Natural killer cell (primary cell): ENCODE results near the gene ANKRD44. TPM values are rescaled to one million over a fixed set of nuclear protein-coding genes. Genes with fewer than 3 reads are reported as not detected.

ENCODE experiments used
- ATAC-seq, 3 donors: fragments of 150-1000 bp in 2 of 3; fragments of 200-7000 bp in 1 of 3; cut with Tn5 transposase; 1 replicate in 1 of 3; 2 replicates in 2 of 3; pipeline ENCODE4 v1.10.0; 2021; ENCODE audit warnings: mild to moderate bottlenecking in 2 of 3, moderate library complexity in 2 of 3
- DNase-seq, 2 donors: peaks; one replicate each; pipeline versions ENCODE4 v3.0.0 to v3.0.0-alpha.2; 2013 to 2021; ENCODE audit warnings: mixed read lengths in 1 of 2
- H3K27ac ChIP-seq: one replicate; pipeline ENCODE4 v1.5.1; 2013; ENCODE audit warnings: mild to moderate bottlenecking, low read length
- H3K27me3 ChIP-seq: one replicate; pipeline ENCODE4 v1.6.1; 2013; ENCODE audit warnings: low read length; ENCODE audit not compliant: control insufficient read depth, insufficient read depth
- H3K36me3 ChIP-seq: one replicate; pipeline ENCODE4 v1.6.1; 2013; ENCODE audit warnings: low read length; ENCODE audit not compliant: control insufficient read depth, insufficient read depth
- H3K4me1 ChIP-seq: one replicate; pipeline ENCODE4 v1.6.1; 2013; ENCODE audit warnings: low read length; ENCODE audit not compliant: control insufficient read depth, insufficient read depth
- H3K4me3 ChIP-seq: one replicate; pipeline ENCODE4 v1.5.1; 2013; ENCODE audit warnings: low read length
- H3K9me3 ChIP-seq: one replicate; pipeline ENCODE4 v1.6.1; 2013; ENCODE audit warnings: low read length; ENCODE audit not compliant: control insufficient read depth, insufficient read depth
- H3K27ac Mint-ChIP-seq, 2 donors: one replicate each; pipeline ENCODE4 v1.8.0; 2022; ENCODE audit warnings: mild to moderate bottlenecking in 2 of 2, mixed read lengths in 2 of 2, moderate library complexity in 1 of 2
- H3K27me3 Mint-ChIP-seq, 2 donors: one replicate each; pipeline ENCODE4 v1.8.0; 2022; ENCODE audit warnings: low read depth in 2 of 2, mixed read lengths in 2 of 2
- H3K36me3 Mint-ChIP-seq: one replicate; pipeline ENCODE4 v1.8.0; 2022; ENCODE audit warnings: mixed read lengths
- H3K4me1 Mint-ChIP-seq, 2 donors: one replicate each; pipeline ENCODE4 v1.8.0; 2022; ENCODE audit warnings: mixed read lengths in 2 of 2
- H3K4me3 Mint-ChIP-seq: one replicate; pipeline ENCODE4 v1.8.0; 2022; ENCODE audit warnings: mild to moderate bottlenecking, moderate library complexity, mixed read lengths
- H3K9me3 Mint-ChIP-seq, 2 donors: one replicate each; pipeline ENCODE4 v1.8.0; 2022; ENCODE audit warnings: mixed read lengths in 2 of 2
- CTCF ChIP-seq: fragments of 200-600 bp; IDR thresholded peaks from one replicate; pipeline ENCODE4 v1.8.0; 2022; ENCODE audit warnings: antibody characterized with exemption
- WGBS: methylation state at CpG from one replicate; pipeline ENCODE4 v1.1.7; 2013; ENCODE audit warnings: missing lambda C conversion rate; ENCODE audit not compliant: insufficient coverage; 5-methylcytosine and 5-hydroxymethylcytosine counted together
- intact Hi-C: fragments of 100-400 bp; cut with micrococcal nuclease; formaldehyde crosslinking; loops from one replicate; pipeline ENCODE4 v1.14.2; 2022
- total RNA-seq, 4 donors: library from RNA; stranded (reverse); fragments of 120-200 nt in 1 of 4; gene quantifications; one replicate each; pipeline versions ENCODE4 v1.2.3 to v1.2.4, GENCODE V29; 2013 to 2022

ANKRD44 gene
- total RNA-seq, 3 donors from 2014 or later (not counting 1 experiment from before 2014, with no cell fraction given): 252 to 376 (median 311) TPM

- WGBS: 98% methylated on average over 7 of the region's 7 CpGs
- Histone ChIP-seq H3K27me3 (no peaks in the 10 kb centered on the region), H3K9me3 (peaks cover 2% of the 10 kb centered on the region), H3K27ac (no peak overlapping the region), H3K36me3 (peaks cover 38% of the 10 kb centered on the region), H3K4me3 (no peak overlapping the region), H3K4me1 (peaks cover 19% of the 10 kb centered on the region)
- Mint-ChIP-seq H3K4me3 (no peak overlapping the region), H3K36me3 (peaks cover under 1% of the 10 kb centered on the region), H3K27me3 (no peaks in the 10 kb centered on the region), H3K4me1 (peaks cover 49 to 67% of the 10 kb centered on the region in 2 donors), H3K9me3 (no peaks in the 10 kb centered on the region), H3K27ac (peak overlapping the region; percentile 51 to 62)
- intact Hi-C loops: no loop called here
- TF ChIP-seq CTCF: no peak
- no peak for ATAC-seq
- DNase-seq: no peak
Observed at GRCh38 chr2:197126630-197127352, 183.8 kb downstream of the ANKRD44 start.

- no peaks in the 10 kb centered on the region for H3K9me3 Mint-ChIP-seq
- WGBS: 79% methylated on average over 6 of the region's 7 CpGs
- TF ChIP-seq CTCF: no peak
- Histone ChIP-seq H3K27me3 (no peaks in the 10 kb centered on the region), H3K27ac (no peak overlapping the region), H3K36me3 (peaks cover 53% of the 10 kb centered on the region), H3K4me1 (peaks cover 20% of the 10 kb centered on the region), H3K9me3 (peaks cover 2% of the 10 kb centered on the region), H3K4me3 (no peak overlapping the region)
- peaks cover 50 to 61% of the 10 kb centered on the region in 2 donors for H3K4me1 Mint-ChIP-seq
- H3K27ac Mint-ChIP-seq: peak overlapping the region; percentile 45 to 62
- DNase-seq (no peak), ATAC-seq (no peak)
- intact Hi-C loops: no loop called here
- peaks cover 11% of the 10 kb centered on the region for H3K36me3 Mint-ChIP-seq
- H3K27me3 Mint-ChIP-seq: no peaks in the 10 kb centered on the region
- H3K4me3 Mint-ChIP-seq: no peak overlapping the region
Observed at GRCh38 chr2:197124639-197125390, 185.8 kb downstream of the ANKRD44 start.

- WGBS: no CpG with 5 or more reads among the region's 1 CpG
- H3K36me3 Mint-ChIP-seq: peaks cover 22% of the 10 kb centered on the region
- no peak for DNase-seq
- intact Hi-C loops: no loop called here
- H3K4me3 ChIP-seq: no peak overlapping the region
- peaks cover 63% of the 10 kb centered on the region for H3K36me3 ChIP-seq
- no peak for ATAC-seq
- TF ChIP-seq CTCF: no peak
- H3K4me1 Mint-ChIP-seq: peaks cover 35 to 48% of the 10 kb centered on the region in 2 donors
- no peaks in the 10 kb centered on the region for H3K27me3 ChIP-seq
- H3K27me3 Mint-ChIP-seq: no peaks in the 10 kb centered on the region
- no peak overlapping the region for H3K4me3 Mint-ChIP-seq
- no peak overlapping the region for H3K27ac ChIP-seq
- H3K4me1 ChIP-seq: peaks cover 14% of the 10 kb centered on the region
- peaks cover 2% of the 10 kb centered on the region for H3K9me3 ChIP-seq
- peak overlapping the region; percentile 32 to 56 for H3K27ac Mint-ChIP-seq
- no peaks in the 10 kb centered on the region for H3K9me3 Mint-ChIP-seq
Observed at GRCh38 chr2:197122821-197123220, 187.8 kb downstream of the ANKRD44 start.
